Stimulated activated CD8-positive, alpha-beta memory T cell treated with anti-CD3 and anti-CD28 coated beads, Interleukin-4, amount 100 ng/mL, for 4 hours (primary cell): ENCODE measurements around the gene MAVS.
"Not testable (repeated sequence)": the region's sequence is repeated elsewhere in the genome, so short reads cannot be mapped to it uniquely, and the experiment has no call there.

Experiments
- DNase-seq, 2 donors: peaks; one replicate each; pipeline ENCODE4 v3.0.0-alpha.2; 2020; ENCODE audit warnings: low read depth in 2 of 2, low spot score in 1 of 2

The MAVS gene

DNA sequence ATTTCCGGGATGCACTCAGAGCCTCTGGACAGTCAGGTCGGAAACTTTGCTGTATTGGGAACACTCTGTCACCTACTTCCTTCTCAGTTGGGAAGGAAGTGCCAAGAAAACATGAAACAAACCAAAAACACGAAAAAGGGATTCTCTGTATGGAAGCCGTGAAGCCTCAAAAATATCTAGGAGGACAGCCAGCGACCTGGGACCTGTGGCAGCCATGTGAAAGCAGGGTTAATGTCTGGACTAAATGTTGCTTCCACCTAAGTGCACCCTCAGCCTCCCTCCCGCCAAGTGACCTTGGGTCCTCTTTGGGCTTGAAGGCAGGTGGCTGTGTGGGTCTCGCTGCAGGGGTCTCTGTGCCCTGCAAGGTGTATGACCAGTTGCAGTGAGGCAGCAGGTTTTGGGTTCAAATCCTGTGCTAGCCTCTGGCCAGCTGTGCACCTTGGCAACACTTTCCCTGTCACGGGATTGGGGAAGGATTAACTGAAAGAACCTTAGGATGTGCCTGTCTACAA lies 851 bp downstream of the MAVS start:
- no peak for DNase-seq

DNA sequence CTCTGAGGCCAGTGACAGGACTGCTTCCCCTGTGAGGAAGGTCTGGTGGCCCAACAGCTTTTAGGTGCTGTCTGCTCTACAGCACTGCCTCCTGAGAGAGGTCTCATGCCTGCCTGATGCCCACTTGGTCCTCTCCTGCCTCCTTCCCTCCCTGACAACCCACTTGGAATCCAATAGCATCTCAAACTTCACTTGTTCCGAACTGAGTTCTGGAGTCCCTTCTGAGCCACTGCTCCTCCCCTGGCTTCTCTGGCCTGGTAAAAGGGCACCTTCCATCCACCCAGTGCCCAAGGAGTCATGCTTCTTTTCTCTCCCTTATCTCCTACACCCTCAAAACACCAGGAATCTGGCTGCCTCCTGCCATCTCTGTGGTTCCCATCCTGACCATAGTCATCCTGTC lies 1.9 kb downstream of the MAVS start:
- DNase-seq, result no peak

DNA sequence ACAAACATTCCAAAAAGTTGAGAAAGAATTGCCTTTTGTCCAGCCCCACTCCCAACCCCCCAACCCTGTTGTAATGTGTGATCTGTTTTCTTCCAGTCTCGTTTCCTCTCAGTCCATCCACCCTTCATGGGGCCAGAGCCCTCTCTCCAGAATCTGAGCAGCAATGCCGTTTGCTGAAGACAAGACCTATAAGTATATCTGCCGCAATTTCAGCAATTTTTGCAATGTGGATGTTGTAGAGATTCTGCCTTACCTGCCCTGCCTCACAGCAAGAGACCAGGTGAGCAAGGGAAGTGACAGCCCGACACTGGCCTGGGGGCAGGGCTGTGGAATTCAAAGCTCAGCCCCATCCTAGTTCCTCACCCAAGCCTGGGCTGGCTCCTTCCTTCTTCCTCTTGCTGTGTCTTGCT lies 7.8 kb downstream of the MAVS start:
- DNase-seq, result no peak

DNA sequence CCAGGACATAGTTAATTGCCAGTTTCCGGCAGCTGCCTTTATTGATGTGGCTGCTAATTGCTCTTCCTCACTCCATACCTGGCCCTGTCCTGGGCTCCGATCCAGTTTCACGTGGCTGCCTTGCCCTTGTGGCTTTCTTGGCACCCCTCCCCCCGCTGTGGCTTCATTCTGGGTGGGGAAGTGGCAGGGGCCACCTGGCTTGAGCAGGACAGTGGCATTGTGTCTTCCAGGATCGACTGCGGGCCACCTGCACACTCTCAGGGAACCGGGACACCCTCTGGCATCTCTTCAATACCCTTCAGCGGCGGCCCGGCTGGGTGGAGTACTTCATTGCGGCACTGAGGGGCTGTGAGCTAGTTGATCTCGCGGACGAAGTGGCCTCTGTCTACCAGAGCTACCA lies 10.8 kb downstream of the MAVS start:
- DNase-seq, result no peak

DNA sequence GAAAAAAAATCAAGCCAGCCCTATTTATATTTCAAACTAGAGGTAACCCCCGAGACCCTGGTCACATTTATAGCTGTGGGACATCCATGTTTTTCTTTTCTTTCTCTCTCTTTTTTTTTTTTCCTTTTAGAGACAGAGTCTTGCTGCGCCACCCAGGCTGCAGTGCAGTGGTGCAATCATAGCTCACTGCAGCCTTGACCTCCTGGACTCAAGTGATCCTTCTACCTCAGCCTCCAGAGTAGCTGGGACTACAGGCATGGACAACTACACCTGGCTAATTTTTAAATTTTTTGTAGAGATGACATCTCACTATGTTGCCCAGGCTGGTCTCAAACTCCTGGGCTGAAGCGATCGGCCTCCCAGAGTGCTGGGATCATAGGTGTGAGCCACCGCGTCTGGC lies 12.1 kb downstream of the MAVS start:
- DNase-seq, result no peak

DNA sequence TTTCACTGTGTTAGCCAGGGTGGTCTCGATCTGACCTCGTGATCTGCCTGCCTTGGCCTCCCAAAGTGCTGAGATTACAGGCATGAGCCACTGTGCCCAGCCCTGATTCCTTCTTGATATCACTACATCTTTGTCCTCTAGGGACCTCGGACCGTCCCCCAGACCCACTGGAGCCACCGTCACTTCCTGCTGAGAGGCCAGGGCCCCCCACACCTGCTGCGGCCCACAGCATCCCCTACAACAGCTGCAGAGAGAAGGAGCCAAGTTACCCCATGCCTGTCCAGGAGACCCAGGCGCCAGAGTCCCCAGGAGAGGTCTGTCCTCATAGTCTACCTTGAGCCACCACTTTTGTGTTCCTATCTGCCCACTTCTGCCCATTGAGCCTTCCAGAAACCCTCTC lies 14.6 kb downstream of the MAVS start:
- DNase-seq, result no peak

DNA sequence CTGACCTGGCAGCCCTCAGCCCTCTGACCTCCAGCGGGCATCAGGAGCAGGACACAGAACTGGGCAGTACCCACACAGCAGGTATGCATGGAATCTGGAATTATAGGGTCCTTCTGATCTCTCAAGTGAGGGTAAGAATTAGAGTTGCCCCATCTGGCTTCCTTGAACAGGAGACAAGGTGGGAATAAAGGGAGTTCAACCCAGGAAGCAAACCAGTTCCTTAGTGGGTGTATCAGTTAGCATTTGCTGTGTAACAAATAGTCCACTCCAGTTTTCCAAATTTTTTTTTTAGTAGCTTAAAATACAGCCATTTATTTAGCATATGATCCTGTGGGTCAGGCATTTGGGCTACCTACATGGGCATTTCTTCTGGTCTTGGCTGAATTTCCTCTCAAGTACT lies 15.7 kb downstream of the MAVS start:
- no peak for DNase-seq

DNA sequence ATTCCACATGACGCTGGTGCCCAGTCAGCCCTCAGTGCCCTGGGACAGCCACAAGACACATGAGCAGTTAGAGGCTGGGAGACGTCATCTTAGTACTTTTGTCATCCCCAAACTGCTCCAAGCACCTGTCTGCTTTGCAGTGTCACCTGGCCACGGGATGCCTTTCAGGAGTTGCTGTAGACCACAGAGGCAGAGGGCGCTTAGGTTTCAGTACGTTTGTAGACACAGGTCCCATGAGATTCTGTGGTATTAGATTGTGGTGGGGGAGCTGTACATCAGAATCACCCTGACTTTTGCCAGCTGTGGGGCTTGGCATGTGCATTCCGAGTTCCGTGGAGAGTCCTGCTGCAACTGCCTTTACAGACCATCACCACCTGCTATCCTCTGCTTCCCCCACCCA lies 16.7 kb downstream of the MAVS start:
- DNase-seq, result no peak

DNA sequence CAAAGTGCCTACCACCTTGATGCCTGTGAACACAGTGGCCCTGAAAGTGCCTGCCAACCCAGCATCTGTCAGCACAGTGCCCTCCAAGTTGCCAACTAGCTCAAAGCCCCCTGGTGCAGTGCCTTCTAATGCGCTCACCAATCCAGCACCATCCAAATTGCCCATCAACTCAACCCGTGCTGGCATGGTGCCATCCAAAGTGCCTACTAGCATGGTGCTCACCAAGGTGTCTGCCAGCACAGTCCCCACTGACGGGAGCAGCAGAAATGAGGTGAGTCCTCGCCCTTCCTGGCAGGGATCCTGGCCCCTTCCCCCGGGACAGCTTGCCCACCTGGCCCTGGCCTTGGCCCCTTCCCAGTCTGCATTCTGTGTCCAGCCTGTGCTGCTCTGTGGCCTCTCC lies 17.9 kb downstream of the MAVS start:
- no peak for DNase-seq

DNA sequence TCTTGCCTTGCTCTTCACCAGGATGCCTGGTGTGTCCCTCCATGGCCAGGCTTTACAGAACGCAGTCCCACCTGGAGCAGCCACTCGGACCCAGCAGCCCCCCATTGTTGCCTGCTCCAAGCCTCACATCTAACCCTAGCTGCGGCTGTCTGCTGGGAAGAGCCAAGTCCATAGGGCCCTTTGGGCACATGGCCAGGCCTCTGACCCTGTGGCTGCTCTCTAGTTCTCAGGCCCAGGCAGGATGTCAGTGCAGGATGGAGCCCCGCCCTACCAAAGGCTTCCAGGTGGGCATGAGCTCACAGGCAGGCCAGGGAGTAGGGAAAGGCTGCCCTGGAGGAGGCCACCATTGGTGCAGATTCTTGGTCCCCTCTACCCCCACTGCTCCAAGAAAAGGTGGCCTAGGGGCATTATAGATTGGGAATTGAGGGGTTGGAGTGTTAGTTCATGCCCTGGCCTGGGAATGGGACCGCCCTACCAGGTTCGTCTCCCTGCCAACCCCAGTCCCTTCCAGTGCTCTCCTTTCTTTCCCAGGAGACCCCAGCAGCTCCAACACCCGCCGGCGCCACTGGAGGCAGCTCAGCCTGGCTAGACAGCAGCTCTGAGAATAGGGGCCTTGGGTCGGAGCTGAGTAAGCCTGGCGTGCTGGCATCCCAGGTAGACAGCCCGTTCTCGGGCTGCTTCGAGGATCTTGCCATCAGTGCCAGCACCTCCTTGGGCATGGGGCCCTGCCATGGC lies 18.7 kb downstream of the MAVS start:
- DNase-seq, result no peak

DNA sequence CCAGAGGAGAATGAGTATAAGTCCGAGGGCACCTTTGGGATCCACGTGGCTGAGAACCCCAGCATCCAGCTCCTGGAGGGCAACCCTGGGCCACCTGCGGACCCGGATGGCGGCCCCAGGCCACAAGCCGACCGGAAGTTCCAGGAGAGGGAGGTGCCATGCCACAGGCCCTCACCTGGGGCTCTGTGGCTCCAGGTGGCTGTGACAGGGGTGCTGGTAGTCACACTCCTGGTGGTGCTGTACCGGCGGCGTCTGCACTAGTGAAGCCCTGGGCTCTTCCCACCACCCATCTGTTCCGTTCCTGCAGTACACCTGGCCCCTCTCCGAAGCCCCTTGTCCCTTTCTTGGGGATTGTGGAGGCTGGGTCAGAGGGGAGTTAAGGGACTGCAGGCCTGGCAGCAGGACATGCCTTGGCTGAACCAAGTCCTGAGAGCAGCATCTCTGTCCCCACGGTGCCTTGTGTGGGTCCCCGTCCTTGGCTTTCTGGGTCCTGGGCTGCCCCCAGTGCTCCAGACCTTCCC lies 19.3 kb downstream of the MAVS start:
- no peak for DNase-seq

DNA sequence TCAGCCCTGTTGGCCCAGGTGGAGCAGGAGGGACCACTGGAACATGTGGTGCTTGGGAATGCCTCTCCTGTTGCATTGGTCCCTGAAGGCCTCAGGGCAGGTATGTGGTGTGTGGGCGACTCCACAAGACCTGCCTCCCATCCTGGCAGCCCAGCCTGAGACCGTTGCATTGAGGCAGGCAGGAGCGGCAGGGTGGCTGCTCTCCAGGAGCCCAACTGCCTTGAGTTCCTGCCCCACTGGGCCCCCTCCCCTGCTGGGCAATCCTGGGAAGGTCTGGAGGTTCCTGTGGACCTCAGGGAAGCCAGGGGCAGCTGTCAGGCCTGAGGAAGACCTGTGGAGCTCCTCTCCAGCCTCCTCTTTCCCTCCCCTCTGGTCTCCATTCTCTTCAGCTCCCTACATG lies 19.8 kb downstream of the MAVS start:
- no peak for DNase-seq

DNA sequence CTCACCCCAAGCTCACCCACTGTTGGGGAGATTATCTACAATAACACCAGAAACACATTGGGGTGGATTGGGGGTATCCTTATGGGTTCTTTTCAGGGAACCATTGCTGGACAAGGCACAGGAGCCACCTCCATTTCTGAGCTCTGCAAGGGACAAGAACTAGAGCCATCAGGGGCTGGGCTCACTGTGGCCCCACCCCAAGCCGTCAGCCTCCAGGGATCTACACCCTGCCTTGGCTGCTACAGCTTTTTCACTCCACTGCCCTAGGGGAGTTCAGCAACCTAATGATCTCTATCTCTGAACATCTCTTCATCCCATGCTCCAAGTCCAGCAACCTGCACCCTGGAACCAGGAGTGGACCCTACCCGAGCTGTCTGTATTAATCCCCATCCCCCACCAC lies 21.2 kb downstream of the MAVS start:
- DNase-seq, result no peak

DNA sequence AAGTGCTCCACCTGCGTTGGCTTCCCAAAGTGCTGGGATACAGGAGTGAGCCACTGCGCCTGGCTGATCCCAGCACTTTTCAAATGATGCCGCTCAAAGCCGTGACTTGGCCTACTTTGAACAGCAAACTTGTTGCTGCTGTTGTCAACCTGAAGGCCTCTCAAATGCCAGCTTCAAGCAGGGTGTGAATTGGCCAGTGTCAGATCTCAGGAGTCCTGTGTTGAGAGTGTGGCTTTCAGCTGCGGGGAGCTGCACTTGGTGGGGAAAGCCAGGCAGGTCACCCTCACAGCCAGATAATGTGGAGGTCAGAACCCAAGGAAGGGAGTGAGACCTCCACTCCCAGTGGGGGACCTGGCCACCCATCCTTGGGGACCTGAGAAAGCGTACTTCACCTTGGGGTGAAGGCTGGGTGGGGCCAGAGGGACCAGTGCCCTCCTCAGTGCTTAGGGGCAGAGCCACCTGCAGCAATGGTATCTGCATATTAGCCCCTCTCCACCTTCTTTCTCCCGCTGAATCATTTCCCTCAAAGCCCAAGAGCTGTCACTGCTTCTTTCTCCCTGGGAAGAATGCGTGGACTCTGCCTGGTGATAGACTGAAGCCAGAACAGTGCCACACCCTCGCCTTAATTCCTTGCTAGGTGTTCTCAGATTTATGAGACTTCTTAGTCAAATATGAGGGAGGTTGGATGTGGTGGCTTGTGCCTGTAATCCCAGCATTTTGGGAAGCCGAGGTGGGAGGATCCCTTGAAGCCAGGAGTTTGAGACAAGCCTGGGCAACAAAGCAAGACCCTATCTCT lies 23.4 kb downstream of the MAVS start:
- no peak for DNase-seq

DNA sequence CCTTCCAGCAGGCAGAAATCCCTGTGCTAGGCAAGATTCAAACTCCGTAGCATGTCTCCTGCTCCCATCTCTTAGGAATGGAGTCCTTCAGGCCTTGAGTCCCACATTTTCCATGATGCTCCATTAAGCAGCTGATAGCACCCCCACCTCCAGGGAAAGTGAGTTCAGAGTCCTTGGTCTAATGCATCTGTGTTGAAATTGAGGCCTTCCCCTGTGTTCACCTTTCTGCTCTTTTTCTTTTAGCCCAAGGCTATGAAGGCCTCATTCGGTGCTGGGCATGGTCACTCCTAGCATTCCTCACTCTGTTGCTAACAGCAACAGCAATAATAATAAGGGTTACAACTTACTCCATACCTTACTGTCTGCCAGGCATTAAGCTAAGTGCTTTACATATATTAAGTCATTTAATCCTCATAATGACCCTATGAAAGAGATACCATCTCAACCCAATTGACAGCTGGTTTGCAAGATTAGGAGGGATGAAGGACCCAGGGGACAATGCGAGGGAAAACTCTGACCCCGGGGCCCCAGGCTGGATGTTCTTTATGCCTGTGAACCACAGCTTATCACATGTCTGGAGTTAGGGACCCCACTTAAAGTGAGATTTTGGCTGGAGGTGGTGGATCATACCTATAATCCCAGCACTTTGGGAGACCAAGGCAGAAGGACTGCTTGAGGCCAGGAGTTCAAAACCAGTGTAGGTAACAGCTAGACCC lies 25.1 kb downstream of the MAVS start:
- no peak for DNase-seq

DNA sequence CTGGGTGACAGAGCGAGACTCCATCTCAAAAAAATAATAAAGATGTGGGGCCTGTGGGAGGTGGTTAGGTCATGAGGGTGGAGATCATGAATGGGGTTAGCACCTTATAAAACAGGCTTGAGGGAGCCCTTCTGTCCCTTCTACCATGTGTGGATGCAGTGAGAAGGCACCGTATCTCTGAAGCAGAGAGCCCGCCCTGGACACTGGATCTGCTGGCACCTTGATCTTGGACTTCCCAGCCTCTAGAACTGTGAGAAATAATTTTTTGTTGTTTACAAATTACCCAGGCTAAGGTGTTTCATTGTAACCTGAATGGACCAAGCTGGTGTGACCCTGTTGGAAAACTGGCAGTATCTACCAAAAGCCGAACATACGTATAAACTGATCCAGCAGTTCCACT lies 26.9 kb downstream of the MAVS start:
- no peak for DNase-seq

DNA sequence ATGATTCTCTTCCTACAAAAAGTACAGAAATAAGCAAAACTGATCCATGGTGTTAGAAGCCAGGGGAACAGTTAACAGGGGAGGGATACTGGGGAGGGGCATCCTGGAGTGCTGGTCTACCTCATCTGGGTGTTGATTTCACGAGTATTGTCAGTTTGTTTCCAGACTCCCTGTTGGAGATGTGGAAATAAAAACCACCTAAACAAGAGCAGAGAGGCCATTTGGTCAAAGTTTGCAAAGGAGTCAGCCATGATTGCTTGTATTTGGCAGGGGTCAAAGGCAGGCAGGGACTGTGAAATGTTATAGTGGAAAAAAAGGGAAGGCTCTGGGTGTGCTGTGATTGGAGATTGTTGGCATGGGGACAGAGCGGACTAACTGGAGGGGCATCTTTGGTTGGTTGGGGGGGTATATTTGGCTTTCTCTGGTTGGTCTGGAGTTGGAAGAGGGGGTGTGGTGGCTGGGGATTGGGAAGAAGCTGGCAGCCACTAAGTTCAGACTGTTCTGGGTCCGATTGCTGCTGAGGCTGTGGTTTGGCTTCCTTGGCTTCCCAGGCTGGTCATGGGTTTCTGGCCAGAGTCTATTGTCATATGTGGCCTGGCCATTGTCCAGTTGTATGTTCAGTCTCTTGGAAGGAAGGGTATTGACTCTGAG lies 27.7 kb downstream of the MAVS start:
- no peak for DNase-seq

DNA sequence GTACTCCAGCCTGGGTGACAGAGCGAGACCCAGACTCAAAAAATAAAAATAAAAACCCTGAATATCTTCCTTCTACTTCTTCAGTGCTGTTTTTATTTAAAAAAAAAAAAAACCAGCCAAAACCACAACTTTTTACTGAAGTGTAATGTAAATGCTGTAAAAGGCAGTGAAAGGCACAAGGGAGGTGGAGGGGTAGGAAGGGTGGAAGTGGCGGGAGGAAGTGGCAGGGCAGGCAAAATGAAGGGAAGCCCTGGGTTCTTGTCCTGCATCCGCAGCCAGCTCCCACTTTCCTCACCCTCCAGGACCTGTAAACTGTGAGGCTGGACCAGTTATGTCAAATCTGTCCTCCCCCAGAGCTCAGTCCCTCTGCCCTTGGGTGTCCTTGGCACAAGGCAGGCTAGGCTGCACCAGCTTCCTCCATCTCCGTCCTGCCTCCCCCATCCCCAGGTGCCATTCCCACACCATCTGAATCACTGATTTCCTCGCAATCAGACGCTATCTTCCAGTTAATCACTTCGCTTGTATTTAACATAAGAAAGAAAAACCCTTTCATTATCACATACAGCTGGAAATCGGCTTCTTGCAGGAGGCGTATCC lies 28.8 kb downstream of the MAVS start:
- no peak for DNase-seq

DNA sequence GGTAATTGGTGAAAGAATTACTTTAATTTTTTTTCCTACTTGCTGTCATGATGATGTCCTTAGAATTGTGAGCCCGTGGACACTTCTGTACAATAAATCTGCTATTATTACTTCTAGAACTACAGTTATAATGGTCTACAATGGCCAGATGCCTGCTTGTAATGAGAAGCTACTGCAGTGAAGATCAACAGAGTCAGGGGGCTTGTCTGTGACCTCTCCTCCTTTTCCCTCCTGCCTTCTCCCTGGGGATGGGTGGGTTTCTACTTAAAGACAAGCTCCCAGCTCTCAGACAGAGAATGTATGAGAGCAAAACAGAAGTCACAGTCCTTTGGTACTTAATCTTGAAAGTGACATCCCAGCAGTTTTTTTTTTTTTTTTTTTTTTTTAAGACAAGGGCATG lies 29.4 kb downstream of the MAVS start:
- DNase-seq, result no peak

DNA sequence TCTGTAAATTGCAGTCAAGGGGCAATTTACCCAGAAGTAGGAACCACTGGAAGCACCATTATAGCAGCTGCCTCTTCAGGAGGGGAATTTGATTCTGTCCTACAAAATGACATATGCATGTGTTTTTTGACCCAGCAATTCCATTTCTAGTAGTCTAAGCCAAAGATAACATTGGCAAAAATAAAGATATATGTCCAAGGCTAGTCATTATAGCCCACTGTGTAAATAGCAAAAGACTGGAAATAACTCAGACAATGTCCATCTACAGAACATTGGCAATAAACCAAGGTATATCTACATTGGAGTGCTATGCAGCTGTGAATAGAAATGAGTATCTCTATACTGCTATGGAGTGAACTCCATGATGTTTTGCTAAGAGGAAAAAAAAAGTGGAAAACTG lies 30.0 kb downstream of the MAVS start:
- no peak for DNase-seq

DNA sequence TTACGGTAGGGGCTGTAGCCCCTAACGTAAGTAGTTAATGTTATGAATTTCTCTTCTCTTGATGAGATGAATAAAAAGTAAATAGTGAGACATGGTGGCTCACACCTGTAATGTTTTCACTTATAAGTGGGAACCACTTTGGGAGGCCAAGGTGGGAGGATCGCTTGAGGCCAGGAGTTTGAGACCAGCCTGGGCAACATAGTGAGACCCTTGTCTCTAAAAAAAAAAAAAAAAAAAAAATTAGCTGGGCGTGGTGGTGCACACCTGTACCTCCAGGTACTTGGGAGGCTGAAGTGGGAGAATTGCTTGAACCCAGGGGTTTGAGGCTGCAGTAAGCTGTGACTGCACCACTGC lies 32.3 kb downstream of the MAVS start:
- DNase-seq, result not testable (repeated sequence)
